Effector memory CD4-positive, alpha-beta T cell (primary cell): ENCODE data around the gene MYNN.

Experiments
- DNase-seq, 3 donors: peaks; one replicate each; pipeline ENCODE4 v3.0.0-alpha.2; 2020
- H3K27ac ChIP-seq: 2 replicates; pipeline ENCODE4 v1.7.0; 2013; ENCODE audit warnings: mild to moderate bottlenecking, low read length, moderate library complexity; ENCODE audit not compliant: insufficient read depth, poor library complexity, severe bottlenecking
- H3K27me3 ChIP-seq: replicated peaks from 2 replicates; pipeline ENCODE4 v1.7.0; 2013; ENCODE audit warnings: mild to moderate bottlenecking, low read length; ENCODE audit not compliant: insufficient read depth, control insufficient read depth, poor library complexity, severe bottlenecking
- H3K36me3 ChIP-seq: 2 replicates; pipeline ENCODE4 v1.7.0; 2013; ENCODE audit warnings: mild to moderate bottlenecking, low read length, moderate library complexity; ENCODE audit not compliant: control insufficient read depth, insufficient read depth
- H3K4me1 ChIP-seq: 2 replicates; pipeline ENCODE4 v1.7.0; 2013; ENCODE audit warnings: low read length, mild to moderate bottlenecking; ENCODE audit not compliant: control insufficient read depth, insufficient read depth, poor library complexity, severe bottlenecking
- H3K4me3 ChIP-seq: 2 replicates; pipeline ENCODE4 v1.7.0; 2013; ENCODE audit warnings: low read length, low read depth, mild to moderate bottlenecking; ENCODE audit not compliant: insufficient read depth, poor library complexity, severe bottlenecking
- H3K9me3 ChIP-seq: 2 replicates; pipeline ENCODE4 v1.7.0; 2013; ENCODE audit warnings: mild to moderate bottlenecking, low read length, moderate library complexity; ENCODE audit not compliant: control insufficient read depth

Gene MYNN

DNA sequence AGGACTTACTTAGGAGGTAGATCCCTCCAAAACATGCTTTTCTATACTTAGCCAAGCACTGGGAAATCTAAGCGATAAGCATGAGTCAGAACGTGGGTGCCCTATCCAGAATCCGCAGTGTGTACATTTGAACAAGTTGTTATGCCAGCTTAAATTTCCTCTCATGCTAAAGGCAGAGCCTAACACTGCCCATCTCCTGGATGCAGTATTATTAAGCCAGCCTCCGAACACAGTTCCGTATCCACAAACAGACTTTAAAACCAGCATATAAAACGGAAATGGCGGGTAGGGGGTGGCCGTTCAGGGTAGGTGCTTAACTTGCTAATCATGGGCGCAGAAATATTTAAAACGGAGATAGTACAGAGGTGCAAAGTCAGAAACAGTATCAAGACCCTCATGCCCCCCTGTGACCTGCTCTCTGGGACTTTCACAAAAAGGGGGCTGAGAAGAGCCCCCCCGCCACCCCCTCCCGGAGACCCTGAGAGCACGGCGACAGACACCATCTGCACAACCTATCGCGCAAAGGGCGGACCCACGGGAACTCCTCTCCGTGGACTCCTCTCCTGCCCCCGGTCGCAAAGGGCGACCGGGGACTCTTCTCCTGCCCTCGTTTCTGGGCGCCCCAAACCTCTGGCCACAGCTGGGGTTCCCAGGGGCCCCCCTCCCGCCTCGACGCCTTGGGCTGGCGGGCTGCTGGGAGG, 38.6 kb downstream of the MYNN start:
- DNase-seq: no peak
- Histone ChIP-seq H3K36me3 (no peaks in the 10 kb centered on the region), H3K27ac (no peak overlapping the region), H3K4me3 (peak overlapping the region; percentile 72), H3K27me3 (no peaks in the 10 kb centered on the region), H3K4me1 (peaks cover 12% of the 10 kb centered on the region), H3K9me3 (no peaks in the 10 kb centered on the region)

GRCh38 chr3:169812332-169813235, 39.4 kb downstream of the MYNN start, which contains the start of the genes LRRC34 and LRRIQ4:
LRRC34 (minus strand) TSS chr3:169812904; CDS start chr3:169812548, 356 bp downstream.
LRRIQ4 (plus strand) TSS chr3:169812870; CDS start chr3:169821922, 9,052 bp downstream.
- no peaks in the 10 kb centered on the region for H3K36me3 ChIP-seq
- H3K4me1 ChIP-seq: peaks cover 12% of the 10 kb centered on the region
- peak; percentile 13 to 52 (median 32) for DNase-seq
- no peaks in the 10 kb centered on the region for H3K9me3 ChIP-seq
- H3K27ac ChIP-seq: no peak within 1 kb of the TSS
- no peaks in the 10 kb centered on the region for H3K27me3 ChIP-seq
- H3K4me3 ChIP-seq: peak within 1 kb of the TSS; percentile 72

- Histone ChIP-seq H3K36me3 (no peaks in the 10 kb centered on the region), H3K27me3 (no peaks in the 10 kb centered on the region), H3K4me1 (peaks cover 12% of the 10 kb centered on the region), H3K4me3 (peak overlapping the region; percentile 72), H3K27ac (no peak overlapping the region), H3K9me3 (no peaks in the 10 kb centered on the region)
- DNase-seq: no peak
Measured at GRCh38 chr3:169813278-169813677, 40.1 kb downstream of the MYNN start.

GRCh38 chr3:169813757-169814517, 40.7 kb downstream of the MYNN start:
- H3K27me3 ChIP-seq: no peaks in the 10 kb centered on the region
- H3K27ac ChIP-seq: no peak overlapping the region
- no peaks in the 10 kb centered on the region for H3K36me3 ChIP-seq
- peak; percentile 47 to 60 (median 54) for DNase-seq
- H3K4me3 ChIP-seq: peak overlapping the region; percentile 72
- peaks cover 12% of the 10 kb centered on the region for H3K4me1 ChIP-seq
- H3K9me3 ChIP-seq: no peaks in the 10 kb centered on the region

GRCh38 chr3:169815590-169816150, 42.5 kb downstream of the MYNN start:
- H3K4me3 ChIP-seq: no peak overlapping the region
- no peaks in the 10 kb centered on the region for H3K9me3 ChIP-seq
- H3K27ac ChIP-seq: no peak overlapping the region
- H3K27me3 ChIP-seq: no peaks in the 10 kb centered on the region
- peaks cover 12% of the 10 kb centered on the region for H3K4me1 ChIP-seq
- no peak for DNase-seq
- H3K36me3 ChIP-seq: no peaks in the 10 kb centered on the region

- no peaks in the 10 kb centered on the region for H3K4me1 ChIP-seq
- no peaks in the 10 kb centered on the region for H3K9me3 ChIP-seq
- H3K4me3 ChIP-seq: no peak overlapping the region
- no peaks in the 10 kb centered on the region for H3K27me3 ChIP-seq
- H3K27ac ChIP-seq: no peak overlapping the region
- no peaks in the 10 kb centered on the region for H3K36me3 ChIP-seq
- no peak for DNase-seq
Measured at GRCh38 chr3:169818316-169818715, 45.1 kb downstream of the MYNN start.

DNA sequence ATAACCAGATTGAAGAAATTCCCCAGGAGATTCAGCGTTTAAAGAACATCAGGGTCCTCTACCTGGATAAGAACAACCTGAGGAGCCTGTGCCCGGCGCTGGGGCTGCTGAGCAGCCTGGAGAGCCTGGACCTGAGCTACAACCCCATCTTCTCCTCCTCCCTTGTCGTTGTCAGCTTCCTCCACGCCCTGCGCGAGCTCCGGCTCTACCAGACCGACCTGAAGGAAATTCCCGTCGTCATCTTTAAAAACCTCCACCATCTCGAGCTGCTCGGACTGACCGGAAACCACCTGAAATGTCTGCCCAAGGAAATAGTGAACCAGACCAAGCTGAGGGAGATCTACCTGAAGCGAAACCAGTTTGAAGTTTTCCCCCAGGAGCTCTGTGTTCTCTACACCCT, 48.9 kb downstream of the MYNN start:
- no peaks in the 10 kb centered on the region for H3K9me3 ChIP-seq
- no peak overlapping the region for H3K27ac ChIP-seq
- no peaks in the 10 kb centered on the region for H3K4me1 ChIP-seq
- no peak for DNase-seq
- H3K4me3 ChIP-seq: no peak overlapping the region
- no peaks in the 10 kb centered on the region for H3K27me3 ChIP-seq
- no peaks in the 10 kb centered on the region for H3K36me3 ChIP-seq

DNA sequence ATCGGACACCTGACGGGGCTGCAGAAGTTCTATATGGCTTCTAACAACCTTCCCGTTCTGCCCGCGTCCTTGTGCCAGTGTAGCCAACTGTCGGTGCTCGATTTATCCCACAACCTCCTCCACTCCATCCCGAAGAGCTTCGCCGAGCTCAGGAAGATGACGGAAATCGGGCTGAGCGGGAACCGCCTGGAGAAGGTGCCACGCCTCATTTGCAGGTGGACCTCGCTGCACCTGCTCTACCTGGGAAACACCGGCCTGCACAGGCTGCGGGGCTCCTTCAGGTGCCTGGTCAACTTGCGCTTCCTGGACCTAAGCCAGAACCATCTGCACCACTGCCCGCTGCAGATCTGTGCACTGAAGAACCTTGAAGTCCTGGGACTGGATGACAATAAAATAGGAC, 49.3 kb downstream of the MYNN start:
- H3K27ac ChIP-seq: no peak overlapping the region

DNA sequence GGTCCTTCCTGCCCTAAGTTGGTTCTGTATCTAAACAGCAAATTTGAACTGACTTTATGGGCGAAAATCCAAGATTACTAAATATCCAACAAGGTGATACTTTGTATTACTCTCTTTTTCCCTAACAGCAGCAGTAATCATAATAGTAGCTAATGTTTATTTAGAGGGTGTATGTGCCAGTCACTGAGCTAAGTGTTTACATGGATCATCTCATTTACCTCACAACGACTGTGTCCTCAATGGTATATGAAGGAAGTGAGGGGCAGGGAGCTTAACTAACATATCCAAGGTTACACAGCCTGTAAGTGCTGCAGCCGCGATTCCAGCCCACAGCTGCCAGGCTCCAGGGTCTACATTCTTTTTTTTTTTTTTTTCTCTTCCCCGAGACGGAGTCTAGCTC, 49.8 kb downstream of the MYNN start:
- H3K27ac ChIP-seq: no peak overlapping the region
- H3K9me3 ChIP-seq: no peaks in the 10 kb centered on the region
- no peaks in the 10 kb centered on the region for H3K27me3 ChIP-seq
- no peaks in the 10 kb centered on the region for H3K4me1 ChIP-seq
- no peak for DNase-seq
- H3K4me3 ChIP-seq: no peak overlapping the region
- H3K36me3 ChIP-seq: no peaks in the 10 kb centered on the region

More for the DNA sequence above, 49.3 kb downstream of the MYNN start:
- H3K36me3 ChIP-seq: no peaks in the 10 kb centered on the region
- no peaks in the 10 kb centered on the region for H3K27me3 ChIP-seq
- no peak for DNase-seq
- no peaks in the 10 kb centered on the region for H3K4me1 ChIP-seq
- no peaks in the 10 kb centered on the region for H3K9me3 ChIP-seq
- no peak overlapping the region for H3K4me3 ChIP-seq
